GM19395 (cell line): ENCODE measurements around the gene TRIM40.
"Not testable (repeated sequence)": the region's sequence is repeated elsewhere in the genome, so short reads cannot be mapped to it uniquely, and the experiment has no call there.

Source experiments
- ATAC-seq: cut with Tn5 transposase; IDR thresholded peaks from one replicate; pipeline ENCODE4 v1.9.1; 2021; ENCODE audit warnings: mild to moderate bottlenecking, moderate library complexity; ENCODE audit not compliant: unreplicated experiment

Gene TRIM40

DNA sequence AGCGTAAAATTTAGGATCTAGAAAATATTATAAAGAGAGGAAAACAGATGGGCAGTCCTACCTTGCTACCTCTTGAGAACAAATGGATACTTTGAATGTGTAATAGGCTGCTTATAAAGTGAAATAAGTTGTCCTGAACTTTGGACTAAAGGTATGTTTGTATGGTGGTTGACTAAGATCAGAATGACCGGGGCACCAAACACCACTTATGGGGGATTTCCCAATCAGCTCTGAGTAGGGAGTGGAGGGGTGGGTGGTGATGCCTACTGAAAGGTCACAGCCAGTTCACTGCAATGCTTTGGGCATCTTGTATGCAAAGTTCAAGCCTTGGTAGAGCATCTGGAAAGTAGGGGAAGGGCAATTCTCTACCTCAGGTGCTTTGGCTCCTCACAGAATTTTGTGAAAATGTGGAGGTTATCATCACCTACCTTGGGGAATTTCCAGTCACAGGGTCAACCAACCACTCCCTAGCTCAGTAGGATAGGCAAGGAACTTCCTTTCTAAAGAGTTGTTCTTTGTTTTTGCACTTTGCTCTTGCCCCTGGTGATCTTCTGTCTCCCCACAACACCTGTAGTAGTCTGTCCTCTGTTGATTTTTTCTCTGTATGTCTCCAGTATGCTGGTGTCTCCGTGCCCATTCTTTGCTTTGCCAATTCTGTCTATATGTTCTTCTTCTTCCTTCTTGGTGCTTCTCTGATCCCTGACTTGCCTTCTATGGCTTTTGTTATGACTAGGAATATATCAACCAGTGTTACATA lies 22.8 kb upstream of the TRIM40 start, which contains the start of gene TRIM31:
TSS of gene TRIM31 (minus strand) at position 88 of the 757 bp plus-strand sequence. CDS start 285 bp downstream, outside the sequence.
- no peak for ATAC-seq

DNA sequence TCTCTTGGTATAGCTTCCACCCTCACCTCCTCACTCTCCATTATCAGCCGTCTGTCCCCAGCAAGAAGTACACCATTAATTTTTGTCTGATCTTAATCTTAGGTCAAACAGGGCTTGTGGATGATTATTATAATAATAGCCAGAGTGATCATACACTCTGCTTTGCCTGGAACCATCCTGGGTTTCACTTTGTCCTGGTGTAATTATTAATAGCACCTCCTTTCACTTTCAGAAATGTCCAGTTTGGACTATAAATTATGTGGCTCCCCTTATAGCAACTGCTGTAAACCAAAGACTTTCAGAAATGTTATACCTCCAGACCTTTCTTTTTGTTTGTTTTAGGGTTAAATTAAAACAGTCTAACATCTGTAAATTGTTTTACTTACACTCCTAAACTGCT lies 22.1 kb upstream of the TRIM40 start:
- ATAC-seq = no peak

DNA sequence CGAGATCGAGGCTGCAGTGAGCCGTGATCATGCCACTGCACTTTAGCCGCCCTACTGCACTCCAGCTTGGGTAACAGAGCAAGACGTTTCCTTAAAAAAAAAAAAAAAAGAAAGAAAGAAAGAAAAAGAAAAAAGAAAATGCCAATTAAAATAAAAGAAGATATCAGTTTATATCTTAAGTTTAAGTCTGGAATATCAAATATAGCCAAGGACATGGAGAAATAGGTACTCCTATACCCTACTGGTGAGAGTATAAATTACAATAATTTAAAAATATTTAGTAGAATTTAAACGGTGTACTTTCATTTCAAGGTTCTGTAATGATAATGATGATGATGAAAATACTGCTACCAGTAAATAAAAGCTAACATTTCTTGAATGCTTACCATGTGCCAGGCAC lies 19.2 kb upstream of the TRIM40 start:
- ATAC-seq = no peak

DNA sequence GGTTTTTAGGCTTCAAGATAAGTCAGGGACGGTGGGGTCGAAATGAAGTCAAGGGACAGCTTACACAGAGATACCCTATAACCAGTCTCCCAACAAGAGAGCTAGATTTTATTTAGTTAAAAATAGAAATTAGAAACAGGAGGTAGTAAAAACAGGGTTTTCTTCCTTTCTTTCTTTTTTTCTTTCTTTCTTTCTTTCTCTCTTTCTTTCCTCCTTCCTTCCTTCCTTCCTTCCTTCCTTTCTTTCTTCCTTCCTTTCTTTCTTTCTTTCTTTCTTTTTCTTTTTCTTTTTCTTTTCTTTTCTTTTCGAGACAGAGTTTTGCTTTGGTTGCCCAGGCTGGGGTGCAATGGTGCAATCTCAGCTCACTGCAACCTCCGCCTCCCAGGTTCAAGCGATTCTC lies 17.2 kb upstream of the TRIM40 start:
- not testable (repeated sequence) for ATAC-seq

DNA sequence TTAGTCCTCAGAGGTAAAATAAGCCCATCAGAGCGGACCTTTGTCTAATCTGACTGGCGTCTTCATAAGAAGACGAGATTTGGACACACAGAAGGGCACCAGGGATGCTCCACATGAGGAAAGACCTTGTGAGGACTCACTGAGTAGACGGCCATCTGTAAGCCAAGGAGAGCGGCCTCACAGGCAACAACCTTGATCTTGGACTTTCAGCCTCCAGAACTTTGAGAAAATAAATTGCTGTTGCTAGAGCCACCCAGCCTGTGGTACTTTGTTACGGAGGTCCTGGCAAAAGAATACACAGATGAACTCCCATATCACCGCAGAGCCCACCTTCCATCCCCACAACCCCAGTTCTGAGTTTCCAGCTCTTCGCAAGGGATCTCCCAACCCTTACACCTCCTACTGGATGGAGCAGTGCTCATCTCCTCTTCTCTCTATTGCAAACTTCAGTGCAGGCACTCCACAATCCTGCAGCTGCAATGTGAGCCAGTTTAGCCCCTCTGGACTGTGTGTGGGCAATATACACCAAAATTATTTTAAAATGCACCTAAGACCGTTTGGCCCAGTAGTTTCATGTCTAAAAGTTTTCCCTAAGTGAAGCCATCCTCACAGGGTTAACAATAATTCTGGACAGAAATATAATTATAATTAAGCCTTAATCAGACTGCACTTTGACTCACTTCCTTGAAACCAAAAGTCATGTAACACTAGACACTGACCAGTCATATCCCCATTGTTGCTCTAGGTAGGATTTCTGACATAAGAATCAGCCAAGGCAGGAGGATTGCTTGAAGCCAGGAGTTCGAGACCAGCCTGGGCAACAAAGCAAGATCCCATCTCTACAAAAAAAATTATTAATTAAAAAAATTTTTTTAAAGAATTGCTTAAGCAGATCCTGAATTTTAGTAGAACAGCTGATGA lies 14.2 kb upstream of the TRIM40 start:
- no peak for ATAC-seq

DNA sequence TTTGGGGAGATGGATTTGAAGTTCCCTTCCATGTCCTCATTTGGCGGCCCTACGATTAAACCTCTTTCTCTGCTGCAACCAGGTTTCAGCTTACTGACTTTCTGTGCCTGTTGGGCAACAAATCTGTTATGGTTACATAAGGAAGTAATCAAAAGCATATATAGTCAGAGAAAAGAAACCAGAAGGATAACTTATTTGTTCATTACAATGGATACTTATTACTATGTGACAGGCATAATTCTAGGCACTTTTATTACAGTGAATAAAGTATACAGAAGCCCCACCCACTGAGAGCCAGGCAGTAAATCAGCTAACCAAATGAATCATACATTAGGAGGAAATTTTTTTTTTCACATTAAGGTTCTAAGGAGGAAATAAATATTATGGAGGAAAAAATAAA lies 13.4 kb upstream of the TRIM40 start:
- no peak for ATAC-seq

DNA sequence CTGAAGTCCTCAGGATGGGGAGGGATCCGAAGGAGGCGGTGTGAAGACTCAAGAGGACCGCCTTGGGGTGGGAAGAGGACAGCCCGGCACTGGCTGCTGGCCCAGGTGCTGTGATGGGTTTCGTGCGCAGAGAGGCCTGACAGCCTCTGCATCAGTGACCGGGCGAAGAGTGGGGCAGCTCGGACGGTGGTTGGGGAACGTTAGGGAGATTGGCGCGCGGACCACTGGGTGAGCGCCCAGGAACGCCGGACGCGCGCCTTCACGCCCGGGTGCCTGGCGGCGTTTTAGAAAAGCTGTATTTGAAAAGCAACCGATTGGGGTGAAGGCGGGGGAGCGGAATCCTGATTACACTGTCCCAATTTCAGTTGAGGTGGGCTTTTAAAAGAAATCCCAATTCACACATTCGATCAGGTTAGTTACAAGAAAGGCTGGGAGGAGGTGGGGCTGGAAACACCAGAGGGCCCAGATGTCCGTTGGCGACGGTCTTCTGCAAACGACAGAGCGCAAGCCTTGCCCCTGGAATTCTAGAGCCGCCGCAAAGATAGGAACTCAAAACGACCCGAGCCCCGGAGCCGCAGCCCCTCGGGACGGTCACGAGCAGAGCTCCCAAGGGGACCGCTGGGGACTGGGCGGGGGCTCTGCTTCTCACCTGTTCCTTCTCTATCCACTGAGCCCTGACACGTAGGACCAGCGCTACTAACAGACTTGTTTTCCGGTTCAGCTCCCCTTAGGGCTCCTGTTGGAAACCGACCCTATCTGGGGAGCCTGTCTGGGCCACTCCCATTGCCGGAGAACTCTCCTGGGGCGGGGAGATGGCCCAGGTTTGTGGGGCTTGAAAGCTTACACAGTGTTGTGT lies 8.5 kb upstream of the TRIM40 start:
- no peak for ATAC-seq

DNA sequence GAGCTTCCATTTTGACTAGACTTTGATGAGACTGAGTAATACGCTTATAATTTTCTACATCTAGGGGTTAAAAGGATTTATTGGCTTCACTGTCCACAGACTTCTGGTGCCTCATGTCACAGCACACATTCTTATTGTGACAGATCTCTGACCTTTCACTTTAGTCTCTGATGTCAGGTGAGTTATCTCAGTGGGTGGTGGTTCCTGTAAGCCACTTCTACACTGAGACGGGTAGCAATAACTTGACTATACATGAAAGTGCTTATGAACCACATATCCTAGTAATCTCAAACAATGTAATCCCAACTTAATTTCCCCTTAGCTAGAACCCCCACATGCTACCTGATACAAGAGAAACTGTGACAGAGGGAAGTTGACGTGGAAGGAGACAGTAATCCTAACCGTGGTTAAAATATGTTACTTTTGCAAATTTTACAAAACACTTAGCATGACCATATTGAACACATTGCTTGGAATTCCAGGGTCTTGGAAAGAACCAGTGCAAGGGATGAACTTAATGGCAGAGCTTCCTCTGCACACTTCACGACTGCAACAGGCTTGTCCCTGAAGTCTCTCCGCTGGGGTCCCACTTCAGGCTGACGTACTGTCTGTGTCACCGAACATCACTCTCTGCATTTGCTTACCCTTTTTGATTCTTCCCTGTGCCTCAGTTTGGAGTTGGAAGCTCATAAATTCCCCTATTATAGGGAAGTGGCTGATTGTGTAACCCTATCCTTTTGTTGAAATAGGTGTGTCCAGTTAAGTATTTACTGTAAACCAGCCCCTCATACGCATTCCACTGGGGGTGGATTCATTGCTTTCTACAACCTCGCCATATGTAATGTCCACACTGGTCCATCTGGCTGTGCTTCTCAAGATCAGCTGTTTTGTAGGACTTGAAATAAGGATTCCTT lies 6.4 kb upstream of the TRIM40 start:
- no peak for ATAC-seq

DNA sequence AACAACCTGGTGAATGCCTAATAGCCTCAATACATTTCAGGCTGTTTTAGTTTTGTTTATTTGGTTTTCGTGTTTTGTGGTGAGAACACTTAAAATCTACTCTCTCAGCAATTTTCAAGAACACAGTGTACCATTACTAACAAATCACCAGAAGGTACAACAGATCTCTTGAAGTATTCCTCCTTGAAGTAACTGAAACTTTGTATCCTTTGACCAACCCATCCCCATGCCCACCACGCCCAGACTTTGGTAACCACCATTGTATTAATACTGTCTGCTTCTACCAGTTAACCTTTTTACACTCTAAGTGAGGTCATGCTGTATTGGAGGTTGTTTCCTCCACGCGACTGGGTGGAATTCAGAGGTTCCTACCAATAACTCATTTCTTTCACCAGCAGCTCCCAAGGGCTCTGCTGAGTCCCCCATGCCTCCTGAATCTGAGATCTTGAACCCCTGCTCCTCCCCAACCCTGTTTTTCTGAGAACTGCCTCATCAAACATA lies 5.7 kb upstream of the TRIM40 start:
- ATAC-seq = no peak

DNA sequence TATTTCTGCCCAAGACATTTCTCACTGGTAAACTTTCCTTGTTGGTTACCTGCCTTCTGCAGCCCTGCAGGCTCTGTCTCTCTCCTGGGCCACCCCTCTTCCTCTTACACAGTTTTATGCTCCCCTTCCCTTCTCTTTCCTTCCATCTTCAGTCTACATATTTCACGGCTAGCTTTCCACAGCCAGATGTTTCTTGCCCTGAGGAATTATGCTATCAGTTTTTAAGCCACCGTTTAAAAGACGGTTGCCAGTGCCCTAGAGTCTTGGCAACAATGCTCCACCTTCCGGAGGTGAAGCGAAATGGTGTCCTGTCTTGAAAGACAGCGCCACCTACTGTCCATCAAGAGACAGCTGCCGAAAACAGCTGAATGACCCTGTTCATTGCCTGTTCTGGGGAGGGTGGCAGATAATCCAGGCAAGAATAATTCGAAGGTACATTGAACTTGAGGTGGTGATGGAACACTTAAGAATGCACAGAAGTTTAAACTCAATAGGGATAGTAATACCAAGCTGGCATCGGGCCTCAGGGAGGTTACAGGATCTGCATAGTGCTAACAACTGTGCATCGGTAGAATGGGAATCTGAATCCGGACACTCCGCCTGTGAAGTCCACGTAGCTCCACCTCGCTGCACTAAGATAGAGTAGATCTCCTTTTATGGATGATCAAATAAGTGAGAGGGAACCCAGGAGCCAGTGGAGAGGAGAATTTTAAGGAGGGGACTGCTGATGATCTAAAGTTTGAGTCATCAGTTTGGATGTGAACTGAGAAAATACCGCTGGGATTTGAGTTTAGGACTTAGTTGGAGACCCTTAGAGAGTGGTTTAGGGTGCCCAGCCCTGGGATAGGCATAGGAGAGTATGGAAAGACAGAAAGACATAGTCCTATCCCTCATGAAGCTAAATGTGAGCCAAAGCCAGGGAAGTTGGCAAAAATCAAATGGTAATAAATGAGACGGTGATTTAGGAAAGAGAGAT lies 4.8 kb upstream of the TRIM40 start:
- no peak for ATAC-seq

DNA sequence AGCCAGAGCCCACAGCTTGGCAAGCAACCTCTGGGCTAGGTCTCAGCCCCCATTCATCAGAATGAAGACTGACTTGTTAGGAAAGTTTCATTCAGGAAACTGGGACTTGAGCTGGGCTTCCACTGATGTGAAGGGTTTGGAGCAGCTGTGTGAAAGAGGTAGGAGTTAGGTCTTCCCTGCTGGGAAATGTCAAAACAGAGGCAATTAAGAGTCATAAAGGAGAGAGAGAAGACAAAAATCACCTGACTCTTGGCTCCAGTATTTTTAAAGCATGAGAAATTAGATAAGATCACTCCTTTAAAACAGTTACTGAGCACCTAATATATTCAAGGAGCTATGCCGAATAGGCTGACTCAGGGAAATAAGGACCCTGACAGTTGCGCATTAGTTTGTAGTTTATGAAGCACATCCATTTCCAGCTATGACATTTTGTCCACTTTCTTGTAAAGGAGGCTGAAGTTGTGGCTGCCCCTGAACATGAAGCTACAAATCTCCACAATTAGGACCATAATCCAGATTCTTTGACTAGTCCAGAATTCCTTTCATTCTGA lies 3.9 kb upstream of the TRIM40 start:
- ATAC-seq = no peak

DNA sequence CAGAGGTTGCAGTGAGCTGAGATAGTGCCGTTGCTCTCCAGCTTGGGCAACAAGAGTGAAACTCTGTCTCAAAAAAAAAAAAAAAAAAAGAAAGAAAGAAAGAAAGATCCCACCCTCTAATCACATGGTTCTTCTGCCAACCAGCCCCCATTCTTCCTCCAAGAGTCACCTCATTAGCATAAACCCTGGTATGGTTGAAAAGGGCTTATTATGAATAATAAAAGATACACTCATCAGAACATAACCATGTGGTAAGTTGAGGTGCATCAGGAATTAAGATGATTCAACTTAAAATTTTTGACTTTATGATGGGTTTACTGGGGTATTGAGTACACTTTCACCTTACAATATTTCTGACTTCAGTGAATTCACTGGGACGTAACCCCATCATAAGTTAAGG lies 793 bp upstream of the TRIM40 start:
- no peak for ATAC-seq

DNA sequence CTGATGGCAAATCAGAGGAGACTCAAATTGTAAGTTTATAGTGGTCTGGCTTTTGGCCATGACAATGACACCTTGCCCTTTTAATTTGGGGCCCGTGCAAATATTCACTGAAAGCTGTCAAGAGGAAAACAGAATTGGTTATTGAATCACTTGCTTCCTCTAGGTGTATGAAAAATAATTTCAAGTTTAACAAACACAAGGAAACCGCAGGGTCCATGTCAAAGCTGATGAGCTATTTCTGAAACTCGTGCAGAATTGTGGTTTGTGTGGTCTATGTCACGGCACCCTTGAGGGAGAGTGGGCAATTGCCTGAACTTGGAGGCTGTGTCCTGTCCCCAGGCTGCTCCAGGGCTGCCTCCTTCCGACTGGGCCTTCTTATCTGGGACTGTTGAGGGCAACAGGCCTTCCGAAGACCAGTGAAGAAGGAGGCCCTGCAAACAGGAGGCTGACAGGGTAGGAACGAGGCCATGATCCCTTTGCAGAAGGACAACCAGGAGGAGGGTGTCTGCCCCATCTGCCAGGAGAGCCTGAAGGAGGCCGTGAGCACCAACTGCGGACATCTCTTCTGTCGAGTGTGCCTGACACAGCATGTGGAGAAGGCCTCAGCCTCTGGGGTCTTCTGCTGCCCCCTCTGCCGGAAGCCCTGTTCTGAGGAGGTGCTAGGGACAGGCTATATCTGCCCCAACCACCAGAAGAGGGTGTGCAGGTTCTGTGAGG lies 788 bp downstream of the TRIM40 start:
- no peak for ATAC-seq

DNA sequence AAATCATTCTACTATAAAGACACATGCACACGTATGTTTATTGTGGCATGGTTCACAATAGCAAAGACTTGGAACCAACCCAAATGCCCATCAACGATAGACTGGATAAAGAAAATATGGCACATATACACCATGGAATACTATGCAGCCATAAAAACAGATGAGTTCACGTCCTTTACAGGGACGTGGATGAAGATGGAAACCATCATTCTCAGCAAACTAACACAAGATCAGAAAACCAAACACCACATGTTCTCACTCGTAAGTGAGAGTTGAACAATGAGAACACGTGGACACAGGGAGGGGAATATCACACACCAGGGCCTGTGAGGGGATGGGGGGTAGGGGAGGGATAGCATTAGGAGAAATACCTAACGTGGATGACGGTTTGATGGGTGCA lies 4.3 kb downstream of the TRIM40 start:
- ATAC-seq = not testable (repeated sequence)

DNA sequence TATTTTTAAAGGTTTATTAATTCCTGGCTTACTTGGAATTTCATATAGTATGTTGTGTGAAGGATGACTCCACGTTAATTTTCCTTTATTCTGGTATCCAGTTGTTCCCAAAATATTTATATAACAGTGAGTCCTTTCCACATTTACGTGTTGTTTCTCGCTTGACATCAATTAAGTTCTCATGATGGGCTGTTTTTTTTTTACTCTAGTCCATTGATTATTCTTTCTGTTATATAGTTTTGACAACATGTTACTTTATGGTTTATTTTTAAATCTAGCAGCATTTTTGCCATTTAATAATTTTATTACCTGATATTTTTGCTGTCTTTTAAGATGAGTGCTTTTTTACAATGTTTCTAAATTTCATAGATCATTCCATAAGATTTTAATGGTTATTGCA lies 6.7 kb downstream of the TRIM40 start:
- ATAC-seq = no peak

DNA sequence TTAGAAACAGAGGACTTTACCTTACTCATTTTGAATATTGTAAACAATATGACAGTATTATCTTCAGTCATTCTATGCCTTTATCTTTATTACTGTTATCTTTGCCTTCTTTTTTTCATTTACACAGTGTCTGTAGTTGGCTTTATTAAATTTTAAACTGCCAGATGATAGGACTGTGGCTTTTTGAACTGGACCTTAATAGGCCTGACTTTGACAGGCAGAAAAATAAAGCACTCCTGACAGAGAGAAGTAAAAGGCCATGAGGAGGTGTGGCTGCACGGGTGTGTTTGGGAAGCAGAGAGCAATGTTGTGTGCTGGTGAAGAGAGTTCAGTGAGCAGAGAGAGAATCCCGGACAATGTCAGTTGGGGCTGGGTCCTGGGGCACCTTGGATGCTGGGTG lies 7.8 kb downstream of the TRIM40 start:
- no peak for ATAC-seq

DNA sequence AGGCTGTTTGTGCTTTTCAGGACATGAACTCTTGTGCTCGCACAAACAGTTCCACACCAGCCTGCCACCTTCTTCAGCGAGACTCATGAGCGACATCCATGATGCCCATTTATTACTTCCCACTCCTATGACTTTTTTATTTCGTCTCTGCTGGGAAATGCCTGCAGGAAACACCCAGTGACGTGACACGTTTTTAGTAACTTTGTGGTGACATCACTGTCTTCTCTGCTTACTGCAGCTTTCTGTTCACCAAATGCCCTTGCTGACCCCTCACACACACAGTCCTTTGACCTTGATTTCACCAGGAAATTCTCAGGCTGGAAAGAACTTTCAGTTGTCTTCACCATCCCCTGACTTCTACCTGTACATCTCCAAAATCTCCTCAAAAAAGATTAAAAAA lies 8.9 kb downstream of the TRIM40 start:
- ATAC-seq = no peak

DNA sequence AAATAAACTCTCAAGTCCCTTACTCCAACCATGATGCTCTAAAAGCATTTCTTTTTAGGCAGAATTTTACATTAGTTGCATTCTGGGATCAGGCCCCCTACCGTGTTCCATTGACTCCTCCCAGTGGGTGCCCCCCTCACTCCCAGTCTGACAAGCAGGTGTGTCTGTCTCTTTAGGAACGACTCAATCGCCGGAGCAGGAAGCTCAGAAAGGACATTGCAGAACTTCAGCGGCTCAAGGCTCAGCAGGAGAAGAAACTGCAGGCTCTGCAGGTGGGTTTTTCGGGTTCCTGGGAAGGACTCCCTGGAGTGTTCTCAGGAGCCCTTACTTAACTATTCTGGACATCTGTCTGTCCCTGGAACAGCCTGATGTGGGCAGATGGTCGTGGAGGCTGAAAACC lies 9.9 kb downstream of the TRIM40 start:
- no peak for ATAC-seq
